Trophoblast cell (in vitro differentiated cells and primary cell): ENCODE data around the gene DNAJC4.

Source experiments
- DNase-seq, 2 donors: peaks; one replicate each; pipeline ENCODE4 v3.0.0-alpha.2; 2016
- H2AFZ ChIP-seq: 2 replicates; pipeline ENCODE4 v1.6.1; 2013; ENCODE audit warnings: low read length, moderate library complexity, mild to moderate bottlenecking; ENCODE audit not compliant: insufficient read depth, poor library complexity
- H2AK5ac ChIP-seq: 2 replicates; pipeline ENCODE4 v1.6.1; 2013; ENCODE audit warnings: mild to moderate bottlenecking, low read length
- H2BK120ac ChIP-seq: 2 replicates; pipeline ENCODE4 v1.6.1; 2013; ENCODE audit warnings: low read length, mild to moderate bottlenecking, moderate library complexity; ENCODE audit not compliant: insufficient read depth, poor library complexity
- H2BK12ac ChIP-seq: 2 replicates; pipeline ENCODE4 v1.6.1; 2013; ENCODE audit warnings: mild to moderate bottlenecking, low read length, moderate library complexity
- H2BK5ac ChIP-seq: 2 replicates; pipeline ENCODE4 v1.6.1; 2013; ENCODE audit warnings: low read length, low read depth, moderate library complexity, mild to moderate bottlenecking; ENCODE audit not compliant: poor library complexity
- H3K14ac ChIP-seq: 2 replicates; pipeline ENCODE4 v1.6.1; 2013; ENCODE audit warnings: mild to moderate bottlenecking, low read length
- H3K18ac ChIP-seq: 2 replicates; pipeline ENCODE4 v1.6.1; 2013; ENCODE audit warnings: mild to moderate bottlenecking, low read length
- H3K23ac ChIP-seq: 2 replicates; pipeline ENCODE4 v1.6.1; 2013; ENCODE audit warnings: low read length
- H3K27ac ChIP-seq: 2 replicates; pipeline ENCODE4 v1.5.1; 2013; ENCODE audit warnings: low read depth, mild to moderate bottlenecking, inconsistent platforms, low read length, moderate library complexity
- H3K27me3 ChIP-seq: 2 replicates; pipeline ENCODE4 v1.6.1; 2013; ENCODE audit warnings: inconsistent platforms, mild to moderate bottlenecking, low read length, moderate library complexity; ENCODE audit not compliant: insufficient read depth
- H3K36me3 ChIP-seq, 2 experiments: 1 replicate in 1 of 2; 2 replicates in 1 of 2; pipeline ENCODE4 v1.6.1; 2013; ENCODE audit warnings: low read length in 2 of 2, mild to moderate bottlenecking in 2 of 2, moderate library complexity in 1 of 2; ENCODE audit not compliant: insufficient read depth in 2 of 2, control insufficient read depth in 1 of 2
- H3K4ac ChIP-seq: 2 replicates; pipeline ENCODE4 v1.6.1; 2013; ENCODE audit warnings: low read depth, mild to moderate bottlenecking, low read length, moderate library complexity
- H3K4me1 ChIP-seq, 2 experiments: 1 replicate in 1 of 2; 2 replicates in 1 of 2; pipeline ENCODE4 v1.6.1; 2013; ENCODE audit warnings: low read length in 2 of 2, mild to moderate bottlenecking in 2 of 2, moderate library complexity in 1 of 2; ENCODE audit not compliant: insufficient read depth in 2 of 2, control insufficient read depth in 1 of 2
- H3K4me2 ChIP-seq: 2 replicates; pipeline ENCODE4 v1.6.1; 2013; ENCODE audit warnings: inconsistent platforms, mild to moderate bottlenecking, low read length, moderate library complexity
- H3K4me3 ChIP-seq: 2 replicates; pipeline ENCODE4 v1.5.1; 2013; ENCODE audit warnings: mild to moderate bottlenecking, low read depth, low read length, inconsistent platforms
- H3K79me1 ChIP-seq: one replicate; pipeline ENCODE4 v1.6.1; 2013; ENCODE audit warnings: low read length
- H3K79me2 ChIP-seq: 2 replicates; pipeline ENCODE4 v1.6.1; 2013; ENCODE audit warnings: low read length, mild to moderate bottlenecking; ENCODE audit not compliant: control insufficient read depth, insufficient read depth, poor library complexity
- H3K9ac ChIP-seq: 2 replicates; pipeline ENCODE4 v1.6.1; 2013; ENCODE audit warnings: mild to moderate bottlenecking, low read length
- H3K9me3 ChIP-seq: 2 replicates; pipeline ENCODE4 v1.6.1; 2013; ENCODE audit warnings: low read depth, mild to moderate bottlenecking, control low read depth, inconsistent platforms, low read length; ENCODE audit not compliant: insufficient read depth
- H4K12ac ChIP-seq: 2 replicates; pipeline ENCODE4 v1.6.1; 2013; ENCODE audit warnings: low read depth, mild to moderate bottlenecking, low read length, moderate library complexity
- H4K8ac ChIP-seq: 2 replicates; pipeline ENCODE4 v1.6.1; 2013; ENCODE audit warnings: low read depth, mild to moderate bottlenecking, low read length, moderate library complexity
- H4K91ac ChIP-seq: one replicate; pipeline ENCODE4 v1.6.1; 2013; ENCODE audit warnings: low read depth, mild to moderate bottlenecking, low read length, moderate library complexity
- WGBS: extraction: QIAGEN DNeasy Blood & Tissue Kit; methylation state at CpG from one replicate; pipeline ENCODE4 v1.1.7; 2013; ENCODE audit warnings: missing lambda C conversion rate; ENCODE audit not compliant: insufficient read length, insufficient coverage; ENCODE audit errors: extremely low coverage; 5-methylcytosine and 5-hydroxymethylcytosine counted together

The DNAJC4 gene

GRCh38 chr11:64276653-64277431 lies 46.5 kb downstream of the DNAJC4 start:
- H2BK12ac ChIP-seq: peak overlapping the region; percentile 32
- no peak overlapping the region for H3K4me3 ChIP-seq
- no peak overlapping the region for H4K91ac ChIP-seq
- H2BK120ac ChIP-seq: no peak overlapping the region
- no peak overlapping the region for H3K9ac ChIP-seq
- peaks cover 22 to 23% of the 10 kb centered on the region in 2 experiments for H3K36me3 ChIP-seq
- H3K9me3 ChIP-seq: no peaks in the 10 kb centered on the region
- no peaks in the 10 kb centered on the region for H3K79me2 ChIP-seq
- no peak overlapping the region for H3K23ac ChIP-seq
- no peak overlapping the region for H3K18ac ChIP-seq
- peaks cover 11% of the 10 kb centered on the region for H3K79me1 ChIP-seq
- peak overlapping the region; percentile 46 for H3K14ac ChIP-seq
- peak overlapping the region; percentile 38 for H3K27ac ChIP-seq
- peaks cover 14% of the 10 kb centered on the region in 2 experiments for H3K4me1 ChIP-seq
- H2AK5ac ChIP-seq: peak overlapping the region; percentile 35
- no peak overlapping the region for H3K4ac ChIP-seq
- H2AFZ ChIP-seq: no peak overlapping the region
- no peak overlapping the region for H4K8ac ChIP-seq
- no peak overlapping the region for H4K12ac ChIP-seq
- no peaks in the 10 kb centered on the region for H3K27me3 ChIP-seq
- H2BK5ac ChIP-seq: no peak overlapping the region
- no peak overlapping the region for H3K4me2 ChIP-seq
- WGBS: no CpG with 5 or more reads among the region's 17 CpGs
- peak; percentile 98 for DNase-seq

GRCh38 chr11:64278576-64279190 lies 48.3 kb downstream of the DNAJC4 start:
- no peak overlapping the region for H2BK120ac ChIP-seq
- H4K12ac ChIP-seq: no peak overlapping the region
- H3K18ac ChIP-seq: no peak overlapping the region
- no peak overlapping the region for H3K4me3 ChIP-seq
- H3K27me3 ChIP-seq: no peaks in the 10 kb centered on the region
- peaks cover 2% of the 10 kb centered on the region for H3K9me3 ChIP-seq
- H3K4me1 ChIP-seq: peaks cover 14 to 18% of the 10 kb centered on the region in 2 experiments
- no peak overlapping the region for H3K27ac ChIP-seq
- no peak overlapping the region for H4K8ac ChIP-seq
- no peak overlapping the region for H3K4ac ChIP-seq
- no peak overlapping the region for H4K91ac ChIP-seq
- no peaks in the 10 kb centered on the region for H3K79me2 ChIP-seq
- DNase-seq: peak; percentile 78 to 81
- H2AK5ac ChIP-seq: no peak overlapping the region
- no peak overlapping the region for H3K4me2 ChIP-seq
- H2BK5ac ChIP-seq: no peak overlapping the region
- no CpG with 5 or more reads among the region's 8 CpGs for WGBS
- H3K23ac ChIP-seq: peak overlapping the region; percentile 17
- H2AFZ ChIP-seq: no peak overlapping the region
- H3K9ac ChIP-seq: no peak overlapping the region
- no peak overlapping the region for H3K14ac ChIP-seq
- no peak overlapping the region for H2BK12ac ChIP-seq
- H3K36me3 ChIP-seq: peaks cover 20 to 24% of the 10 kb centered on the region in 2 experiments
- peaks cover 9% of the 10 kb centered on the region for H3K79me1 ChIP-seq

GRCh38 chr11:64281957-64282770 lies 51.8 kb downstream of the DNAJC4 start:
- H3K23ac ChIP-seq: no peak overlapping the region
- no peak overlapping the region for H3K14ac ChIP-seq
- no peak overlapping the region for H3K4ac ChIP-seq
- H3K18ac ChIP-seq: no peak overlapping the region
- no peak overlapping the region for H3K27ac ChIP-seq
- peaks cover 14 to 16% of the 10 kb centered on the region in 2 experiments for H3K36me3 ChIP-seq
- H3K79me1 ChIP-seq: peaks cover 14% of the 10 kb centered on the region
- peaks cover 7% of the 10 kb centered on the region for H3K79me2 ChIP-seq
- no peak overlapping the region for H4K91ac ChIP-seq
- H2BK120ac ChIP-seq: no peak overlapping the region
- peak; percentile 67 to 82 for DNase-seq
- no peak overlapping the region for H3K4me2 ChIP-seq
- no peak overlapping the region for H3K4me3 ChIP-seq
- no peak overlapping the region for H2BK12ac ChIP-seq
- peaks cover 2% of the 10 kb centered on the region for H3K9me3 ChIP-seq
- no peaks in the 10 kb centered on the region for H3K27me3 ChIP-seq
- no CpG with 5 or more reads among the region's 22 CpGs for WGBS
- no peak overlapping the region for H2AK5ac ChIP-seq
- no peak overlapping the region for H2AFZ ChIP-seq
- H4K8ac ChIP-seq: no peak overlapping the region
- H3K9ac ChIP-seq: no peak overlapping the region
- peaks cover 14 to 18% of the 10 kb centered on the region in 2 experiments for H3K4me1 ChIP-seq
- no peak overlapping the region for H4K12ac ChIP-seq
- no peak overlapping the region for H2BK5ac ChIP-seq

GRCh38 chr11:64283092-64283491 lies 52.7 kb downstream of the DNAJC4 start:
- Histone ChIP-seq H3K9me3 (peaks cover 2% of the 10 kb centered on the region), H3K27me3 (no peaks in the 10 kb centered on the region), H3K23ac (no peak overlapping the region), H2AK5ac (peak overlapping the region; percentile 50), H3K79me1 (peaks cover 14% of the 10 kb centered on the region), H3K36me3 (peaks cover 14 to 18% of the 10 kb centered on the region in 2 experiments), H4K91ac (no peak overlapping the region), H3K18ac (no peak overlapping the region), H2AFZ (no peak overlapping the region), H3K4me1 (peaks cover 14 to 18% of the 10 kb centered on the region in 2 experiments), H3K14ac (no peak overlapping the region), H3K79me2 (peaks cover 7% of the 10 kb centered on the region), H4K12ac (no peak overlapping the region), H3K9ac (no peak overlapping the region), H4K8ac (no peak overlapping the region), H3K4ac (no peak overlapping the region), H2BK120ac (no peak overlapping the region), H2BK5ac (no peak overlapping the region), H3K4me3 (no peak overlapping the region), H3K27ac (no peak overlapping the region), H2BK12ac (no peak overlapping the region), H3K4me2 (no peak overlapping the region)
- DNase-seq: no peak
- no CpG with 5 or more reads among the region's 3 CpGs for WGBS
